ENCODE results near the gene CENATAC.
"Not testable (repeated sequence)": the region's sequence is repeated elsewhere in the genome, so short reads cannot be mapped to it uniquely, and the experiment has no call there.

CENATAC gene

GRCh38 chr11:118980191-118980881, 17.6 kb upstream of the CENATAC start:
- TF ChIP-seq GABPA (IDR thresholded peaks at IDR 0.05; ENCODE audit: low read depth) (no peak), REST (IDR thresholded peaks at IDR 0.05; ENCODE audit: insufficient replicate concordance, low read depth) (no peak), POLR2AphosphoS5 (IDR thresholded peaks at IDR 0.05; ENCODE audit: low read depth) (no peak), SPI1 (IDR thresholded peaks at IDR 0.05; ENCODE audit: borderline replicate concordance, low read depth) (peak; percentile 88)
- DNase-seq (ENCODE audit: low read depth in 1 of 2, low spot score in 1 of 2) = peak in 1 of 2 experiments; percentile 45
- no peak overlapping the region for H3K27ac ChIP-seq (replicated peaks)
- H3K27me3 ChIP-seq (ENCODE audit: insufficient read depth, poor library complexity, severe bottlenecking) = no peaks in the 10 kb centered on the region
- no peak overlapping the region for H3K4me3 ChIP-seq (replicated peaks; ENCODE audit: insufficient read depth, low read length)

GRCh38 chr11:118984337-118984736, 13.6 kb upstream of the CENATAC start:
- not testable (repeated sequence) for DNase-seq (ENCODE audit: low read depth in 1 of 2, low spot score in 1 of 2); H3K27me3 ChIP-seq (ENCODE audit: insufficient read depth, poor library complexity, severe bottlenecking); H3K27ac ChIP-seq (replicated peaks); H3K4me3 ChIP-seq (replicated peaks; ENCODE audit: insufficient read depth, low read length)

GRCh38 chr11:118984825-118985224, 13.1 kb upstream of the CENATAC start:
- DNase-seq (ENCODE audit: low read depth in 1 of 2, low spot score in 1 of 2) = no peak
- TF ChIP-seq SPI1 (IDR thresholded peaks at IDR 0.05; ENCODE audit: borderline replicate concordance, low read depth) = no peak
- no peak for TF ChIP-seq GABPA (IDR thresholded peaks at IDR 0.05; ENCODE audit: low read depth)
- no peak for TF ChIP-seq POLR2AphosphoS5 (IDR thresholded peaks at IDR 0.05; ENCODE audit: low read depth)
- TF ChIP-seq REST (IDR thresholded peaks at IDR 0.05; ENCODE audit: insufficient replicate concordance, low read depth) = no peak
- TF ChIP-seq, protein P1, sequence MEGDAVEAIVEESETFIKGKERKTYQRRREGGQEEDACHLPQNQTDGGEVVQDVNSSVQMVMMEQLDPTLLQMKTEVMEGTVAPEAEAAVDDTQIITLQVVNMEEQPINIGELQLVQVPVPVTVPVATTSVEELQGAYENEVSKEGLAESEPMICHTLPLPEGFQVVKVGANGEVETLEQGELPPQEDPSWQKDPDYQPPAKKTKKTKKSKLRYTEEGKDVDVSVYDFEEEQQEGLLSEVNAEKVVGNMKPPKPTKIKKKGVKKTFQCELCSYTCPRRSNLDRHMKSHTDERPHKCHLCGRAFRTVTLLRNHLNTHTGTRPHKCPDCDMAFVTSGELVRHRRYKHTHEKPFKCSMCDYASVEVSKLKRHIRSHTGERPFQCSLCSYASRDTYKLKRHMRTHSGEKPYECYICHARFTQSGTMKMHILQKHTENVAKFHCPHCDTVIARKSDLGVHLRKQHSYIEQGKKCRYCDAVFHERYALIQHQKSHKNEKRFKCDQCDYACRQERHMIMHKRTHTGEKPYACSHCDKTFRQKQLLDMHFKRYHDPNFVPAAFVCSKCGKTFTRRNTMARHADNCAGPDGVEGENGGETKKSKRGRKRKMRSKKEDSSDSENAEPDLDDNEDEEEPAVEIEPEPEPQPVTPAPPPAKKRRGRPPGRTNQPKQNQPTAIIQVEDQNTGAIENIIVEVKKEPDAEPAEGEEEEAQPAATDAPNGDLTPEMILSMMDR (IDR thresholded peaks at IDR 0.05; ENCODE audit: insufficient read depth, low read length) = no peak
- no peak overlapping the region for H3K27ac ChIP-seq (replicated peaks)

DNA sequence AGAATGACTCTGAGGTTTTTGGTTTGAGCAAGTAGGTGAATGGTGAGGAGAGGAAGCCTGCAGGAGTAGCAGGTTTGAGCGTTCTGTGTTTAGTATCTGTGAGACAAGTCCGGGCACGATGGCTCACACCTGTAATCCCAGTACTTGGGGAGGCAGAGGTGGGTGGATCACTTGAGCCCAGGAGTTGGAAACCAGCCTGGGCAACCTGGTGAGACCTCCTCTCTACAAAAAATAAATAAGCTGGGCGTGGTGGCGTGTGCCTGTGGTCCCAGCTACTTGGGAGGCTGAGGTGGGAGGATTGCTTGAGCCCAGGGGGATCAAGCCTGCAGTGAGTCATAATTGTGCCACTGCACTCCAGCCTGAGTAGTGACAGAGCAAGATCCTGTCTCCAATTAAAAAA, 9.7 kb upstream of the CENATAC start:
- no peak for DNase-seq (ENCODE audit: low read depth in 1 of 2, low spot score in 1 of 2)
- H3K4me3 ChIP-seq (replicated peaks; ENCODE audit: insufficient read depth, low read length) = no peak overlapping the region
- no peak overlapping the region for H3K27ac ChIP-seq (replicated peaks)
- no peaks in the 10 kb centered on the region for H3K27me3 ChIP-seq (ENCODE audit: insufficient read depth, poor library complexity, severe bottlenecking)
- TF ChIP-seq GABPA (IDR thresholded peaks at IDR 0.05; ENCODE audit: low read depth) = no peak

More at GRCh38 chr11:118984825-118985224, 13.1 kb upstream of the CENATAC start:
- Histone ChIP-seq H3K4me3 (replicated peaks; ENCODE audit: insufficient read depth, low read length) (no peak overlapping the region), H3K27me3 (ENCODE audit: insufficient read depth, poor library complexity, severe bottlenecking) (no peaks in the 10 kb centered on the region)

GRCh38 chr11:118991486-118992038, 6.4 kb upstream of the CENATAC start:
- not testable (repeated sequence) for DNase-seq (ENCODE audit: low read depth in 1 of 2, low spot score in 1 of 2); H3K4me3 ChIP-seq (replicated peaks; ENCODE audit: insufficient read depth, low read length); H3K27me3 ChIP-seq (ENCODE audit: insufficient read depth, poor library complexity, severe bottlenecking); H3K27ac ChIP-seq (replicated peaks)
